GM11168 (cell line): ENCODE results near the gene GLRA1.

Experiments
- in situ Hi-C: fragments of 300-500 bp; cut with MboI; formaldehyde crosslinking; loops from one replicate; pipeline ENCODE4 v1.12.0; 2022; ENCODE audit warnings: low sequenced_read_pairs; ENCODE audit not compliant: unreplicated experiment

The GLRA1 gene

GRCh38 chr5:151924564-151925301 lies at the start of gene GLRA1:
GLRA1 (minus strand) TSS chr5:151924851; CDS start chr5:151924549, 302 bp downstream.
- in situ Hi-C loops = no loop called here

- in situ Hi-C loops = no loop called here
Measured at GRCh38 chr5:151970885-151971284, 46.2 kb upstream of the GLRA1 start.

- in situ Hi-C loops = no loop called here
Measured at GRCh38 chr5:151967865-151968264, 43.2 kb upstream of the GLRA1 start.

GRCh38 chr5:151966046-151966445 lies 41.4 kb upstream of the GLRA1 start:
- in situ Hi-C loops = no loop called here

- in situ Hi-C loops = no loop called here
Measured at GRCh38 chr5:151964471-151964870, 39.8 kb upstream of the GLRA1 start.

- in situ Hi-C loops = no loop called here
Measured at GRCh38 chr5:151961557-151961956, 36.9 kb upstream of the GLRA1 start.

- in situ Hi-C loops = no loop called here
Measured at GRCh38 chr5:151958111-151958510, 33.5 kb upstream of the GLRA1 start.

GRCh38 chr5:151956725-151957124 lies 32.1 kb upstream of the GLRA1 start:
- in situ Hi-C loops = no loop called here

- in situ Hi-C loops = no loop called here
Measured at GRCh38 chr5:151954255-151954654, 29.6 kb upstream of the GLRA1 start.

- in situ Hi-C loops = no loop called here
Measured at GRCh38 chr5:151953833-151954232, 29.2 kb upstream of the GLRA1 start.

GRCh38 chr5:151952238-151952637 lies 27.6 kb upstream of the GLRA1 start:
- in situ Hi-C loops = no loop called here

GRCh38 chr5:151950706-151951105 lies 26.1 kb upstream of the GLRA1 start:
- in situ Hi-C loops = no loop called here

- in situ Hi-C loops = no loop called here
Measured at GRCh38 chr5:151949701-151950308, 25.2 kb upstream of the GLRA1 start.

GRCh38 chr5:151949113-151949512 lies 24.5 kb upstream of the GLRA1 start:
- in situ Hi-C loops = no loop called here

- in situ Hi-C loops = no loop called here
Measured at GRCh38 chr5:151947931-151948608, 23.4 kb upstream of the GLRA1 start.

- in situ Hi-C loops = no loop called here
Measured at GRCh38 chr5:151937851-151938250, 13.2 kb upstream of the GLRA1 start.

GRCh38 chr5:151935135-151935695 lies 10.6 kb upstream of the GLRA1 start:
- in situ Hi-C loops = no loop called here

GRCh38 chr5:151931260-151931659 lies 6.6 kb upstream of the GLRA1 start:
- in situ Hi-C loops = no loop called here

- in situ Hi-C loops = no loop called here
Measured at GRCh38 chr5:151926188-151926587, 1.5 kb upstream of the GLRA1 start.

GRCh38 chr5:151925340-151925739 lies 689 bp upstream of the GLRA1 start:
- in situ Hi-C loops = no loop called here

- in situ Hi-C loops = no loop called here
Measured at GRCh38 chr5:151923866-151924476, 680 bp downstream of the GLRA1 start.
